GM18868 (cell line): Measurements from ENCODE around the gene ZNF804A.
A peak's percentile ranks its signal among the peaks of the same experiment; 100 is the strongest.
"Not testable (repeated sequence)": the region's sequence is repeated elsewhere in the genome, so short reads cannot be mapped to it uniquely, and the experiment has no call there.

Experiments used
- ATAC-seq: cut with Tn5 transposase; IDR thresholded peaks from one replicate; pipeline ENCODE4 v1.9.1; 2021; ENCODE audit warnings: mild to moderate bottlenecking, moderate library complexity; ENCODE audit not compliant: unreplicated experiment

Gene ZNF804A

DNA sequence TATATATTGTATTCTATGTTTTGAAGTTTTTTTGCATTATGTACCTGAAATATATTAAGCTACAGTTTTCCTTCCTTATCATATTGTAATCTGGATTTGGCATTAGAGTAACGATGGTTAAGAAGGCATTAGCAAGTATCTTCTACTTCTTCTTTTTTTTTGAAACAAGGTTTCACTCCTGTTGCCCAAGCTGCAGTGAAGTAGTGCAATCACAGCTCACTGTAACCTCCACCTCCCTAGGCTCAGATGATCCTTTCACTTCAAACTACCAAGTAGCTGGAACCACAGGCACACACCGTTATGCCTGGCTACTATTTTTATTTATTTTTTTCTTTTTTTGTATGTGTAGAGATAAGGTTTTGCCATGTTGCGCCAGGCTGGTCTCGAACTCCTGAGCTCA is 201.1 kb downstream of the ZNF804A start:
- ATAC-seq: peak; percentile 67

DNA sequence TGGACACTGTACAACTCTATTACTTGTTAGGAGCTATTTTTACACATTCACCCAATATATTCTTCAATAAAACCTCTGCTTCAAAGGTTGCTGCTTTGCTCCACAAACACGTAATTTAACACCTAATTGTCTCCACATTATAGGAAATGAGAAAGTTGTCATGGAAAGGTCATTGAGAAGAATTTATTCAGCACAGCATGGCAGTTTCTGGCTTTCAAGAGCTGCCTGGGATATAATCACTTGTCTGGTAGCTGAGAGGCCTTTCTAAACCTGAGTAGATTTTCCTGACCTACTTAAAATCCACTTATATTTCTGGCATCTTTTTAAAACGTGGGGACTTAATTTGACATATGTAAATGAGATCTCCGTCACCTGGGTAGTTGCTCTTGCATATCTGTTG is 216.1 kb downstream of the ZNF804A start:
- no peak for ATAC-seq

DNA sequence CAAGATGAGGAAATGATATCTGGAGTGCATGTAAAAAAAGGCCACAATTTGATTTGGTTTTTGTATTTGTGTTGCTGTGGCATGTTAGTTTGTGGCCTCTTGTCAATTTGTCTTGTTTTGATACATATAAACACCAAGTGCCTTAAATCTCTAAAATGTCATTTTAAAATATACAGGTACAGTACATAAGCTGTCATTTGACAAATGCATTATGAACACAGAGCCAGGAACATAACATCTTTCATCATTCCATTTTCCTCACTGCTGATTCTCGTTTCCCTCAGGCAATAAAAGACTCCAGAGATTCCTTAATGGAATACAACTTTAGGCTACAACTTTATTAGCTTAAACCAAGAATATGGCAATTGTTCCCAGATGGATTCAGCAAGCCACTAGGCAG is 217.5 kb downstream of the ZNF804A start:
- no peak for ATAC-seq

DNA sequence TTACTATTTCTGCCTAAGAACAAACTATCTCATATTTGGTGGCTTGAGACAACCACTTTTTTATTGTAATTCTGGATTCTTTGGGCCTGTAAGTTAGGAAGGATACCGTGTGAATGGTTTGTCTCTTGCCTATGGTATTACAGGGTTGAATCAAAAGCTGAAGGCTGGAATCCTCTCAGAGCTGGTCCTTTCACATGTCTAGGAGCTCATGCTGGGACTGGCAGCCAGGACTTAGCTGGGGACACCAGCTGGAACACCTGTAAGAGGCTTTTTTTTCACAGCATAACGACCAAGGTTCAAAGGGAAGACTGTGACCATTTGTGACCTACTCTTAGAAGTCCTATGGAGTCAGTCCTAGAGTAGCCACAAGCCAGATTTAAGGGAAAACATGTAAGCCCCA is 226.3 kb downstream of the ZNF804A start:
- ATAC-seq: no peak

DNA sequence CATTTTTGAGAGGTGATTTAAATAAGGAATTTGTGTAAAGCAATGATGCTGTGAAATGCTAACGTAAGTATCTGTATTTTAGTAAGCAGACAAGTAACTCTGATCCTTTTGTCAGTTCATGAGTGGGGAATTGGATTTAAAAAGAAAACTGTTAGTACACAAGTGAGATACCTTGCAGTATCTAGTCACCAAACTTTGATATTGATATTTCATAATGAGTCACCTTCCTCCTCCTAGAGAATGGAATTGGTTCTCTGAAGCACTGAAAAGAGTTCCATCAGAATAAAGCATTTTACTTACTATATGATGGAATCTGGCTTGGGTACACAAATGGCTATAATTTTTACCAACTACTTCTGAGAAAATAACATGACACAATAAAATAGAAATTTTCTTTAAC is 232.2 kb downstream of the ZNF804A start:
- ATAC-seq: peak; percentile 66

DNA sequence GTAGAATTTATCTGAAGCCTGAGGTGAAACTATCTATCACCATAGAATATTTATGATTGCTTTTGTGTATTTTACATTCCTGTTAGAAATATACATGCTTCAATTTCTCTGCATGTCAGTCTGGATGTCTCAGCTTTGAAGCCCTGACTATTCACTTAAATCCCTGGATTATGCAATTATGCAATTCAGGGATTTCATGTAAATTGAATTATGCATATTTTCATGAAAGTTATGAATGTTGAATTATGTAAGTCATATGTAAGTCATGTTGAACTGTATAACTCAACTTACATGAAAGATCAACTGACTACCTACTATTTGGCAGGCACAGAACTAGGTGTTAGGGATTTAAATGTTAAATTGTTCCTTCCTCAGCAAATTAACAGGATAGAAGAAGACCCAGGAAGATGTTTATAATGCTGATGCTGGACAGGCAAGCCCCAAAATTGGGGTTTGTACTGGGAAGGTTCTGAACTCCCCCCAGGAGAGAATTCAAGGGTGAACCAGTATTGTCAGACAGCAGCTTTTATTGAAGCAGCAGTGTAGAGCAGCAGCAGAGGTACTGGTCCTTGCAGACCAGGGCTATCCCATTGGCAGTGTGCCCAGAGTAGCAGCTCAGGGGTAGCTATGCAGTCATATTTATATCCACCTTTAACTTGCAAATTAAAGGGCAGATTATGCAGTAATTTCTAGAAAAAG is 236.5 kb downstream of the ZNF804A start:
- no peak for ATAC-seq

DNA sequence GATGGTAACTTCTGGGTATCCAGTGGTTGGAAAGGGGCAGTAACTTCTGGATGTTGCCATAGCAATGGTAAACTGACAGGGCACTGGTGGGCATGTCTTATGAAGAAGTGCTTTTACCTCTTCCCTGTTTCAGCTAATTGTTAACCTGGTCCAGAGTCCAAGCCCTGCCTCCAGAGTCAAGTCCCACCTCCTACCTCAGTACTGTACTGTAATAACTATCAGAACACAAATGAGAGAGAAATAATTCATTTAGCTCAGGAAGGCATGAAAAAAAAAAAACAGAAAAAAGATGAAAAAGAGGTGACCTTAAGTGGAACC is 237.0 kb downstream of the ZNF804A start:
- no peak for ATAC-seq

DNA sequence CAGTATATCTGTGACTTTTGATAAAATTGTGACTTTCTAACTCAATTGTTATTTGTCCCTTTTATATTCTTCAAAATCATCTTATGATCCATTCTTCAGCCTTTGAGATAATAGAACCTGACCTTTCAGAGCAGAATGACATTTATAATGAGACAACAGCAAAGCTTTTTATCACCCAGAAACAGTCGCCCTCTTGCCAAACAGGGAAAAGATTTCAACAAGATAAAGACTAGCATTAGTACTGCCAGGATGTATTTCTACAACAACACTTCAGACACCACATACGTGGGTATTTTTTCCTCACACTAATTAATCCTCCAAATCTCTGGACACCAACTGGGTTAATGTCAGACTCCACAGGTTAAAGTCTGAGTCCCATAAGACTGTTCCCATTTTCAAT is 249.0 kb downstream of the ZNF804A start:
- no peak for ATAC-seq

DNA sequence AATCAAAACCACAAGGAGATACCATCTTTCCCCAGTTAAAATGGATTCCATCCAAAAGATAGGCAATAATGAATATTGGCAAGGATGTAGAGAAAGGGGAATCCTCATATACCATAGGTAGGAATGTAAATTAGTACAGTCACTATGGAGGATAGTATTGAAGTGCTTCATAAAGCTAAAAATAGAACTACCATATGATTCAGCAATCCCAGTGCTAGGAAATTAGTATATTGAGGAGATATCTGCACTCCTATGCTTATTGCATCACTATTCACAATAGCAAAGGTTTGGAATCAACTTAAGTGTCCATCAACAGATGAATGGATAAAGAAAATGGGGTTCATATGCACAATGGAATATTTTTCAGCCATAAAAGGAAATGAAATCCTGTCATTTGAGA is 251.2 kb downstream of the ZNF804A start:
- ATAC-seq: no peak

DNA sequence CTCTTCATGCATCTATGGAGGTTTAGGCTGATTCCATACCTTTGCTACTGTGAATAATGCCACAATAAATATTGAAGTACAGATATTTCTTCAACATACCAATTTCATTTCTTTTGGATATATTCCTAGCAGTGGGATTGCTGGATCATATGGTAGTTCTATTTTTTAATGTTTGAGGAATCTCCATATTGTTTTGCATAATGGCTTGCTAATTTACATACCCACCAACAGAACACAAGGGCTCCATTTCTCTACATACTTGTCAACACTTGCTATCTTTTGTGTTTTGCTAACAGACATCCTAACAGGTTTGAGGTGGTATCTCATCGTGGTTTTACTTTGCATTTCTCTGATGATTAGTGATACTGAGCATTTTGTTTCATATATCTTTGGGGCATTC is 253.2 kb downstream of the ZNF804A start:
- no peak for ATAC-seq

DNA sequence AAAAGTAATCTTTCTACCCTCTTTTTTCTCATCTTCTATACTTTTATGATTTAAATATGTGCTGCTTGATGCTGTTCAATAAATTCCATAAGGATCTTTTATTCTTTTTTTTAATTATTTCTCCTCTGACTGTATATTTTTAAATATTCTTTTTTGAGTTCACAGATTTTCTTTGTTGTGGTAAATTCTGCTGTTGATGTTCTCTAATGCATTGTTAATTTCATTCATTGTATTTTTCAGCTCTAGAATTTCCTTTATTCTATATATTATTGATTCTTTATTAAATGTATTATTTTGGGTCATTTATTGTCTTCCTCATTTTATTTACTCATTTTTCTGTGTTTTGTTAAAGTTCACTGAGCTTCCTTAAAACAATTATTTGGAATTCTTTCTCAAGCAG is 260.9 kb downstream of the ZNF804A start:
- ATAC-seq: no peak

DNA sequence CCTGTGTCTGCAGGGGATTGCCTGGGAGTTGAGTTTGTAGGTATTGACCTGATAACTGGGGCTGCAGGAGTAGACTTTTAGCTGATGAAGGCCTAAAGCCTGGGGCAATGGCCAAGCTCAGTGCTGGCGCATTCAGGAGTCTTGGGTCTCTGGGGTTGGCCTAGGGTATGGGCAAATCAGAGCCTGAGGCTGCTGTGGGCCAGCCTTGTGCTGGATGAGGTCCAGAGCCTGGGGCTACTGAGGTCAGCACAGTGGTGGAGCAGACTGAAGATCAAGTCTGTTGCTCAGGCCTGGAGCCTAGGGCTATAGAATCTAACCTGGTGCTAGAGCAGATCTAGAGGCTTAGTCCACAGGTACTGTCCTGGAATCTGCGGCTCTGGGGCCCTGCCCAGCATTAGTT is 262.4 kb downstream of the ZNF804A start:
- no peak for ATAC-seq

DNA sequence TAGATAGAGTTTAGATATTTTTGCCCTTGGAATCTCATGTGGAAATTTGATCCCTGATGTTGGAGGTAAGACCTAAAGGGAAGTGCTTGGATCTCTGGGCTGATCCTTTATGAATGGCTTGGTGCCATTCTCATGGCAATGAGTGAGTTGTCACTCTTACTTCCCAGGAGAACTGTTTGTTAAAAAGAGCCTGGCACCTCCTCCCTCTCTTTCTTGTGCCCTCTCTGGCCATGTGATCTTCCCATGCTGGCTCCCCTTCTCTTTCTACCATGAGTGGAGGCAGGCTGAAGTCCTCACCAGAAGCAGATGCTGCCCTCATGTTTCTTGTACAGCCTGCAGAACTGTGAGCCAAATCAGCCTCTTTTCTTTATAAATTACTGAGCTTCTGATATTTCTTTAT is 276.9 kb downstream of the ZNF804A start:
- no peak for ATAC-seq

DNA sequence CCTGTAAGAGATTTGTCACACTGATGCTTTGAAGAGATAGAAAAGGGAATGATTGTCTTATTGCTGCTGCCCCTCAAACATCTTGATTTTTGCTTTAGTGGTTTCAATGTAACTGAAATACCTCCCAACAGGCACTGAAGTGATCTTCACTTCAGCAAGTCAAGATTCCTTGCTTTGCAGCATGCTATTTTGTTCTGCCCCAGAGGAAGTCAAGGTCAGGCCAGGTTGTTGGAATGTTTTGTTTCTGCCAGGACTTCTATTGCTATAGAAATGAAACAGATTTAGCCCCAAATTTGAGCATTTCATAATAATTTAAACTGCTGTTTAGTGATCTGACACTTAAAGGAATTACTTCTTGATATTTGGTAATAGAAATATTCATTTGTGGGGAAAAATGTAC is 277.6 kb downstream of the ZNF804A start:
- no peak for ATAC-seq

DNA sequence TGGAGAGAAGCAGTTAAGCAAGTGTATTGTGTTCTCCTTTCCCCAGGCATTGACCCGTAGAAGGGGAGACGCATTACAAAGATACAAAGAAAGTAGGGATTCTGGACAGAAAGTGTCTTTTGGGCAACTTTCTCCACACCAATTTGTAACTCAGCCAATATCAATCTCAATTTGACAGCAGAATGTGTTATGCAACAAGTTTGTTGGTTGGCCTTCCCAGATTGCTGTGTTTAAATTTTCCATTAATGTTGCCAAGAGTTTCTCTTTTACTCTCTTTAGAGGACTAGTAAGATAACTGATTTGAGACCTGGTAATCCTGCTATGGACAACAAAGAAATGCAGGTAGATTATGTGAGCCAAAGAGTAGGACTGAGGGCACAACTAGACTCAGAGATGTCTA is 279.6 kb downstream of the ZNF804A start:
- no peak for ATAC-seq

DNA sequence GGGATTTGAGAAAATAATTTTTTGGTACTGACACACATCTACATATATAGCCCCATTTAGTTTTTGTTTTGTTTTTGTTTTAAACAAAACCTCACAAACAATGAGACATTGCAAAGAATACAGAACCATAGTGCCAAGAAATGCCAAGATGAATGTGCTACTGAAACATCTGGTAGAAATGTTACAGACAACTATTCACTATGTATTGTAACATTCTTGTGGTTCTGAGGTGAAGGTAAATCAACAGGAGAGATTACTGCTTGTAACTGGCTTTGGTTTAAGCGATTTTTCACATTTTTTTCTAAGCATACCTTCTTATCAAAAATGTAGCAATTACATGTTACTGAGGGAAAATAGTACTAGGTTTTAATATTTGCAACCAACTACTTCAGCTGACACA is 281.3 kb downstream of the ZNF804A start:
- no peak for ATAC-seq

DNA sequence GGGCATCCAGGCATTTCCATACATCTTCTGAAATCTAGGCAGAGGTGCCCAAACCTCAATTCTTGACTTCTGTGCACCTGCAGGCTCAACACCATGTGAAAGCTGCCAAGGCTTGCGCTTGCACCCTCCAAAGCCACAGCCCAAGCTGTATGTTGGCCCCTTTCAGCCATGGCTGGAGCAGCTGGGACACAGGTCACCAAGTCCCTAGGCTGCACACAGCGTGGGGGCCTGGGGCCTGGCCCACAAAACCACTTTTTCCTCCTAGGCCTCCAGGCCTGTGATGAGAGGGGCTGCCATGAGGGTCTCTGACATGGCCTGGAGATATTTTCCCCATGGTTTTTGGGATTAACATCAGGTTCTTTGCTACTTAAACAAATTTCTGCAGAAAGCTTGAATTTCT is 288.3 kb downstream of the ZNF804A start:
- ATAC-seq: not testable (repeated sequence)

DNA sequence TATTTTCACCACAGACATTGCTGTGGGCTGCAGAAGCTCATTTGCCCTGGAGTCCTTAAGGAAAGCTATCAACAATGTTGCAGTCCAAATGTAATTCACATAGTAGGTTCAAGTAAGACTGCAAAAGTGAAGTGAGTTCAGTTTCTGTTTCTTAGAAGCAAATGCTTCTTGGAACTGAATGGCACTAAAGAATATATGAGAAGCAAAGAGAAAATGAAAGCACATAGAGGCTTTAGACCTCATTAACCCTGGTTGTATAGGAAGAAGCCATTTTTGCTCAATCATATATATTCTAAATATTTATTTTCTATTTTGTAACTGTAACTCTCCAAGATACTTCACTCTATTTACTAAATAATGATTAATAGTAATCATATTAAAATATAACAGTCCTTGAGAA is 292.0 kb downstream of the ZNF804A start:
- ATAC-seq: peak; percentile 70

DNA sequence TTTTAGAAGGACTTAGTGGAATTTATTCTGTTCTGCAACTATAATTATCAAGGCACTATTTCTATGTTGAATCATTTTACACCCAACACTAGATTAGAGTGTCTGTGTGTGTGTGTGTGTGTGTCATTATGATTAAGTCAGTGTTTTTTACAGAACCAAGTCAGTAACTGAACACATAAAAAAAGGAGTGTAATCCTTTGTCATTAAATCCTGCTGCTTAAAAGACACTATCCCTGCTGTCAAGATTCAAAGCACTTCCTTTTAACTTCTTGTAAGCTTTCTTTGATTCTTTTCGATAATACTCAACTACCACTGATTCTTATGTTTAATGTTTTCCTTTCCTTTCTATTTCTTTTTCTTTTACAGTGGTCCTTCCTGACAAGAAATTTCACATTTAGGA is 306.7 kb downstream of the ZNF804A start:
- no peak for ATAC-seq

DNA sequence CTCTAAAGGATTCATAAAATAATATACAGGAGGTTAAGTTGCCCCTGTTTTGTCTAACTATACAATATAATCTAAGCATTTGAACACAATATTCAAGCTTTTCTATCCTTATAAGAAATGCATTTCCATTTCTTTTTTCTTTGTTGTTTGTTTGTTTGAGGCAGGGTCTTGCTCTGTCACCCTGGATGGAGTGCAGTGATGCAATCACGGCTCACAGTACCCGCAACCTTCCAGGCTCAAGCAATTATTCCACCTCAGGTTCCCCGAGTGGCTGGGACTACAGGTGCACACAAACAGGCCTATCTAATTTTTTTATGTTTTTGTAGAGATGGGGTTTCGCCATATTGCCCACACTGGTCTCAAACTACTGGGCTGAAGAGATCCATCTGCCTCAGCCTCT is 307.8 kb downstream of the ZNF804A start:
- no peak for ATAC-seq

DNA sequence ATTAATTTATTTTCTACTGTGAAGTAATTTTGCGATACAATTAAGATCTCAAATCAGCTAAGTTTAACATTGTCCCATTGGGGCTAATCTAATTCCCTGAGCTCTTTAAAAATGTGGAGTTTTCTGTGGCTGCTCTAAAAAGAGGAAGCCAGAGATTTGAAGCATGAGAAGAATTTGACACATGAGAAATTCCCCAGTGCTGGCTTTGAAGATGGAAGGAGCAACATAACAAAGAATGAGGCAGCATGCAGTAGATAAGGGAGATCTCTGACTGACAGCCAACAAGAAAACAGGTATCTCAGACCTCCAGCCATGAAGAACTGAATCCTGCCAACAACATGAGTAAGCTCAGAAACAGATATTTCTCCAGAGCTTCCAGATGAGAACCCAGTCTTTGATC is 308.4 kb downstream of the ZNF804A start:
- no peak for ATAC-seq

DNA sequence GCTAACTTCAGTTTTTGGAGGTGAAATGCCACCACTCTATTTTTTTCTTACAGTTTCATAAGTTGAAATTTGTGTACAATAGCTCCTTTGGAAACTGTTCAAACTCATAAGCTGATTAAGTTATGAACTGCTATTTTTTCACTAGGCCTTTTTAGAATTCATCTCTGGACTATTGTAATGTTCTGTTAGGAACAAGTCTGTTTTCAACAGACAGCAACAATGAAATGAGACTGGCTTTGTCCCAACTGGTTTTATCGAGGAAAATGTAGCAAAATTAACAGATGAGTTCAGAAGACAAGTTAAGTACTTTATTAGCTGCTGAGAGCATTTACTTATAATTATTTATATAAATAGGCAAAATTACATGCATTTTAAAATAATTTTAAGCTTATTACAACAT is 310.6 kb downstream of the ZNF804A start:
- no peak for ATAC-seq

DNA sequence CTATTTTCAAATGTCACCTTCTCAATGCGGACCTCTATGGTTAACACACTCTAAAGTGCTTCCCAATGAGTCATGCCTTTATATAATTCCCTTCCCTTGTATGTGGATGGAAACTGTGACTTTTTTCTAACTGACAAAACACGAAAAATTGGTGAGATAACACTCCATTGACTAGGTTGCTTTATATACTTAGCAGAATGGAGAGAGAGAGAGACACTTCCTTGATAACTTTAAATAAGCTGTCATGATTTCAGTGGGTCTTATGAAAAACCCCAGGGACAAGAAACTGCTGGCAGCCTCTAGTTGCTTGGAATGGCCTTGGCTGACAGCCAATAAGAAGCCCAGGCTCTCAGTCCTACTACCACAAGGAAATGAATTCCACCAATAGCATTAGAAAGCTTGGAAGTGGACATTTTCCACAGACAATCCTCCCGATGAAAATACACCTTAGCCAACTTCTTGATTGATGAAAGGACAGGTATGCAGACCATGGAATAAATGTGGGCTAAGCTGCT is 322.2 kb downstream of the ZNF804A start:
- no peak for ATAC-seq
